Activated B cell treated with CpG ODN at 0.5 μM for 24 hours (primary cell): ENCODE data around the gene REXO2. TPM values are rescaled to one million over a fixed set of nuclear protein-coding genes. Genes with fewer than 3 reads are reported as not detected.

Source experiments
- ATAC-seq: fragments of 200-7000 bp; cut with Tn5 transposase; one replicate; pipeline ENCODE4 v1.10.0; 2021; ENCODE audit warnings: low read depth, mild to moderate bottlenecking, moderate library complexity
- CTCF ChIA-PET: fragments of 350-600 bp; sonication (Branson Sonifier 250); formaldehyde crosslinking; loops from one replicate; lab custom pipeline; 2021; ENCODE audit warnings: antibody characterized with exemption; lab: Charles Lee
- POLR2A ChIA-PET: fragments of 350-600 bp; sonication (Branson Sonifier 250); formaldehyde crosslinking; loops from one replicate; lab custom pipeline; 2021; ENCODE audit warnings: antibody characterized with exemption; lab: Charles Lee
- DNase-seq: peaks from one replicate; pipeline ENCODE4 v3.0.0; 2022
- H3K27ac Mint-ChIP-seq: one replicate; pipeline ENCODE4 v1.8.0; 2020; ENCODE audit warnings: mixed read lengths
- H3K27me3 Mint-ChIP-seq: one replicate; pipeline ENCODE4 v1.8.0; 2021; ENCODE audit warnings: mixed read lengths
- H3K36me3 Mint-ChIP-seq: one replicate; pipeline ENCODE4 v1.8.0; 2021; ENCODE audit warnings: low read depth, mixed read lengths
- H3K4me1 Mint-ChIP-seq: one replicate; pipeline ENCODE4 v1.8.0; 2021; ENCODE audit warnings: mixed read lengths
- H3K4me3 Mint-ChIP-seq: one replicate; pipeline ENCODE4 v1.8.0; 2020; ENCODE audit warnings: mild to moderate bottlenecking, mixed read lengths
- H3K9me3 Mint-ChIP-seq: one replicate; pipeline ENCODE4 v1.8.0; 2020; ENCODE audit warnings: mixed read lengths
- CTCF ChIP-seq: fragments of 200-600 bp; IDR thresholded peaks from one replicate; pipeline ENCODE4 v1.8.0; 2022; ENCODE audit warnings: antibody characterized with exemption, mild to moderate bottlenecking
- intact Hi-C: fragments of 100-400 bp; cut with micrococcal nuclease; formaldehyde crosslinking; loops from one replicate; pipeline ENCODE4 v1.15.1; 2024
- total RNA-seq: library from RNA; stranded (reverse); gene quantifications from 2 replicates; pipeline ENCODE4 v1.2.3, GENCODE V29; 2022

Gene REXO2
- total RNA-seq, 1 donor from 2014 or later = 27.3 TPM

- no peak for DNase-seq
- CTCF ChIA-PET = no interaction called here
- no peaks in the 10 kb centered on the region for H3K9me3 Mint-ChIP-seq
- no peak for ATAC-seq
- H3K36me3 Mint-ChIP-seq = no peaks in the 10 kb centered on the region
- intact Hi-C loops = no loop called here
- POLR2A ChIA-PET = no interaction called here
- no peak for TF ChIP-seq CTCF
- no peak overlapping the region for H3K4me3 Mint-ChIP-seq
- H3K27me3 Mint-ChIP-seq = peaks cover 3% of the 10 kb centered on the region
- H3K4me1 Mint-ChIP-seq = peaks cover 8% of the 10 kb centered on the region
- H3K27ac Mint-ChIP-seq = no peak overlapping the region
These were observed 42.8 kb downstream of the REXO2 start for GRCh38 chr11:114482114-114482513.

GRCh38 chr11:114483929-114484328 is 44.7 kb downstream of the REXO2 start:
- POLR2A ChIA-PET = no interaction called here
- Mint-ChIP-seq H3K4me3 (no peak overlapping the region), H3K9me3 (no peaks in the 10 kb centered on the region), H3K27ac (no peak overlapping the region), H3K27me3 (peaks cover 3% of the 10 kb centered on the region), H3K4me1 (peaks cover 8% of the 10 kb centered on the region), H3K36me3 (no peaks in the 10 kb centered on the region)
- CTCF ChIA-PET = no interaction called here
- TF ChIP-seq CTCF = no peak
- intact Hi-C loops = no loop called here
- no peak for DNase-seq
- ATAC-seq = no peak

GRCh38 chr11:114496915-114497314 is 57.6 kb downstream of the REXO2 start:
- DNase-seq = no peak
- no peak for ATAC-seq
- POLR2A ChIA-PET = no interaction called here
- no peak for TF ChIP-seq CTCF
- intact Hi-C loops = no loop called here
- Mint-ChIP-seq H3K36me3 (no peaks in the 10 kb centered on the region), H3K4me3 (no peak overlapping the region), H3K4me1 (no peaks in the 10 kb centered on the region), H3K27ac (no peak overlapping the region), H3K27me3 (peaks cover 9% of the 10 kb centered on the region), H3K9me3 (peaks cover under 1% of the 10 kb centered on the region)
- CTCF ChIA-PET = no interaction called here

GRCh38 chr11:114499756-114500155 is 60.5 kb downstream of the REXO2 start:
- DNase-seq (no peak), ATAC-seq (no peak)
- Mint-ChIP-seq H3K9me3 (no peaks in the 10 kb centered on the region), H3K4me1 (no peaks in the 10 kb centered on the region), H3K27ac (no peak overlapping the region), H3K4me3 (no peak overlapping the region), H3K36me3 (no peaks in the 10 kb centered on the region), H3K27me3 (peaks cover 15% of the 10 kb centered on the region)
- intact Hi-C loops = no loop called here
- ChIA-PET CTCF (no interaction called here), POLR2A (no interaction called here)
- no peak for TF ChIP-seq CTCF

Other genes starting within 250 kb of the REXO2 start
- gene NNMT, start 143.1 kb upstream of the REXO2 start, total RNA-seq = not detected in 2 replicates
- 9.5 and 11.1 TPM in 2 replicates for gene C11orf71, start 39.0 kb upstream of the REXO2 start, total RNA-seq
- gene RBM7, start 38.8 kb upstream of the REXO2 start, total RNA-seq = 33.6 and 34.1 TPM in 2 replicates
- not detected in 2 replicates for gene NXPE1, start 120.4 kb downstream of the REXO2 start, total RNA-seq
- not detected in 2 replicates for gene NXPE4, start 156.3 kb downstream of the REXO2 start, total RNA-seq
- not detected in 2 replicates for gene NXPE2, start 239.1 kb downstream of the REXO2 start, total RNA-seq